ENCODE measurements around the gene SPAG16. TPM values are rescaled to one million over a fixed set of nuclear protein-coding genes. Genes with fewer than 3 reads are reported as not detected.

Gene SPAG16
- total RNA-seq, 2 donors from 2014 or later = 27.1 to 29.2 TPM

DNA sequence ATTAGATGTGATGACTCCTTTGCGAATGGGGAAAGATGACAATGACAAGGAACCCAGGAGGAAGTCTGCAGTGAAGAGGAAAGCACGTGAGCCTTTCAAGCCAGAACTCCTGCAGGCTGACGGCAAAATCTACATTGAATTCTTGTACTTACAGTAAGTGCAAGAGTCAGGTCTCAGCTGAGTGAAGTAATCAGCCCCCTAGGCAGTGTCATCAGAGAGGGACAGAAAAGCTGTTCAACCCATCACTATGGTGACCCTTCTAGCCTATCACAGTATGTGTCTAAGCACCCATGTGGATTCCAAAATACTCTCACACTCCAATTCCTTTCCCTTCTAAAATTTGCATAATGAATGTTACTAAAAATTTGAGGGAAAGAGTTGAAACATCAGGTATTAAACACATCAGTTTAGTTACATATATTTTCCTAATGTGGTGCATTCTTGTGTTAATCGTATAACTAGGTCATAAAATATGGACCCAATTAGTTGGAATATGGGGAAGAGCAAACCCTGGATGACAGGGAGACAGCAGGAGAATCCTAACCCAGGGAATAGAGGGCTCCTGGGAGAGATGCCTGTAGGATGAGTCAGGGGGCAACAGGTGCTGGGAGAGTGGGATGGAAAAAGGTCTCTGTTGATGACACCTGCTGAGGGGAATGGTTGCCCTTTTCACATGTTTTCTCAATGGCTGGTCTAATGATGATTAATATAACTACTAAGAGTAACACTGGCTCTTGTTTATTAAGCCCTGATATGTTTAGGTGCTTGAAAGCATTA lies 1166.0 kb downstream of the SPAG16 start:
- TF ChIP-seq POLR2AphosphoS5 (IDR thresholded peaks at IDR 0.05) (no peak), POLR2A (IDR thresholded peaks at IDR 0.05) (no peak)
- TF ChIP-seq, protein P1, sequence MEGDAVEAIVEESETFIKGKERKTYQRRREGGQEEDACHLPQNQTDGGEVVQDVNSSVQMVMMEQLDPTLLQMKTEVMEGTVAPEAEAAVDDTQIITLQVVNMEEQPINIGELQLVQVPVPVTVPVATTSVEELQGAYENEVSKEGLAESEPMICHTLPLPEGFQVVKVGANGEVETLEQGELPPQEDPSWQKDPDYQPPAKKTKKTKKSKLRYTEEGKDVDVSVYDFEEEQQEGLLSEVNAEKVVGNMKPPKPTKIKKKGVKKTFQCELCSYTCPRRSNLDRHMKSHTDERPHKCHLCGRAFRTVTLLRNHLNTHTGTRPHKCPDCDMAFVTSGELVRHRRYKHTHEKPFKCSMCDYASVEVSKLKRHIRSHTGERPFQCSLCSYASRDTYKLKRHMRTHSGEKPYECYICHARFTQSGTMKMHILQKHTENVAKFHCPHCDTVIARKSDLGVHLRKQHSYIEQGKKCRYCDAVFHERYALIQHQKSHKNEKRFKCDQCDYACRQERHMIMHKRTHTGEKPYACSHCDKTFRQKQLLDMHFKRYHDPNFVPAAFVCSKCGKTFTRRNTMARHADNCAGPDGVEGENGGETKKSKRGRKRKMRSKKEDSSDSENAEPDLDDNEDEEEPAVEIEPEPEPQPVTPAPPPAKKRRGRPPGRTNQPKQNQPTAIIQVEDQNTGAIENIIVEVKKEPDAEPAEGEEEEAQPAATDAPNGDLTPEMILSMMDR (IDR thresholded peaks at IDR 0.05) = no peak
- Histone ChIP-seq H3K9me3 (no peaks in the 10 kb centered on the region), H3K27ac (no peak overlapping the region), H3K36me3 (no peaks in the 10 kb centered on the region), H3K4me1 (replicated peaks) (no peaks in the 10 kb centered on the region), H3K27me3 (replicated peaks; ENCODE audit: insufficient read depth) (no peaks in the 10 kb centered on the region), H3K4me3 (no peak overlapping the region)
- no peak for DNase-seq (ENCODE audit: low spot score)
- 88% methylated on average over 4 of the region's 4 CpGs for WGBS
- intact Hi-C loops (cut with DNase I) = no loop called here

DNA sequence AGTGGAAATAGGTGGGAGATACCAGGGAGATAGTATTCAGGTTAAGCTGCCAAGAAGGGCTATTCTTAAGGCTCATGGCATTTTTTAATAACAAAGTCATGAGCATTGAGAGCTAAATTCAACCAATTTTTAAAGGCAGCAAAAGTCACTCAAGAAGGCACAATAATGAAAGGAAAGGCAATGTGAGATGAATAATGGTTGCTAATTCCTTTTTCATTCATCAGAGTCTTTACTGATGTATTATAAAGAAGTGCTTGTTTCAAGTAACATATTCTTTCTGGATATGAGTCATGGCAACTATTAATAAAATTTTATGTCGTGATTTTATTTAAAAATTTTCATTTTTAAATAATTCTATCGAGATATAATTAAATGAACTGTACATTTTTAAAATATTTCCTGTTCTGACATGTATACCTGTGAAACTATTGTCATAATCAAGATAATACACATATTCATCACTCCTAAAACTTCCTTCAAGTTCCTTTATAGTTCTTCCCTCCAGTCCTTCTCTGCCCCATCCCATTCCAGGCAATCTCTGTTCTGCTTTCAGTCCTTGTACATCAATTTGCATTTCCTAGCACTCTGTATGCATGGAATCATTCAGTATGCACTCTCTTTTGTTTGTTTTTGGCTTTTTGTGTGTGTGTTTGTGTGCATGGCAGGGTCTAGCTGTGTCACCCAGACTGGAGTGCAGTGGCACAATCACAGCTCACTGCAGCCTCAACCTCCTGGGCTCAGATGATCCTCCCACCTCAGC lies 1167.4 kb downstream of the SPAG16 start:
- Histone ChIP-seq H3K27me3 (replicated peaks; ENCODE audit: insufficient read depth) (no peaks in the 10 kb centered on the region), H3K27ac (no peak overlapping the region), H3K4me1 (replicated peaks) (no peaks in the 10 kb centered on the region), H3K4me3 (no peak overlapping the region), H3K36me3 (no peaks in the 10 kb centered on the region), H3K9me3 (no peaks in the 10 kb centered on the region)
- WGBS = 75% methylated on average over 2 of the region's 2 CpGs
- TF ChIP-seq POLR2A (IDR thresholded peaks at IDR 0.05) = no peak
- TF ChIP-seq, protein P1 (IDR thresholded peaks at IDR 0.05) = no peak
- TF ChIP-seq POLR2AphosphoS5 (IDR thresholded peaks at IDR 0.05) = no peak
- DNase-seq (ENCODE audit: low spot score) = no peak
- intact Hi-C loops (cut with DNase I) = no loop called here

Small RNA genes lying within 50 kb of the gene (microRNA-seq; reads per million reads assigned to microRNA genes)
- not detected for gene MIR4438

Small RNA genes lying within 50 kb of the gene (small RNA-seq; reads per million reads assigned to genes)
- 0 reads per million in 2 donors for gene MIR4438

Other genes starting within 250 kb of the SPAG16 start
- 10 to 100 TPM; 24.4 to 27.8 TPM for gene IKZF2, start 132.9 kb upstream of the SPAG16 start, total RNA-seq

All from prostate gland (tissue), 2 donors.